ENCODE results near the gene EFHC1. TPM values are rescaled to one million over a fixed set of nuclear protein-coding genes. Genes with fewer than 3 reads are reported as not detected.

The EFHC1 gene
- total RNA-seq, 1 donor from 2014 or later: 4.0 TPM

Other genes starting within 250 kb of the EFHC1 start
- gene IL17A, start 234.0 kb upstream of the EFHC1 start, total RNA-seq: not detected in 2 replicates
- gene IL17F, start 175.8 kb upstream of the EFHC1 start, total RNA-seq: not detected in 2 replicates
- gene MCM3, start 135.6 kb upstream of the EFHC1 start, total RNA-seq: 37.9 and 47.3 TPM in 2 replicates
- 7.8 and 12.3 TPM in 2 replicates for gene PAQR8, start 58.2 kb upstream of the EFHC1 start, total RNA-seq
- gene TRAM2, start 156.7 kb downstream of the EFHC1 start, total RNA-seq: 14.3 and 17.7 TPM in 2 replicates

Measured in lung microvascular endothelial cell (primary cell).